PC-3 (cell line): Measurements from ENCODE around the gene CYTH4. TPM values are rescaled to one million over a fixed set of nuclear protein-coding genes. Genes with fewer than 3 reads are reported as not detected.
"Not testable (repeated sequence)": the region's sequence is repeated elsewhere in the genome, so short reads cannot be mapped to it uniquely, and the experiment has no call there.

Experiments used
- ATAC-seq: fragments of 200-7000 bp; cut with Tn5 transposase; 2 replicates; pipeline ENCODE4 v1.9.1; 2020; ENCODE audit warnings: mild to moderate bottlenecking, moderate library complexity
- Bru-seq: library from RNA; stranded (reverse); fragments of 400-500 nt; gene quantifications from one replicate; lab custom pipeline; 2021; lab: Mats Ljungman, UMichigan
- BruChase-seq, 2 experiments: library from RNA; stranded (reverse); fragments of 400-500 nt; gene quantifications; one replicate each; lab custom pipeline; 2021; lab: Mats Ljungman, UMichigan
- BruUV-seq: library from RNA; stranded (reverse); fragments of 400-500 nt; replicated peaks from 2 replicates; lab custom pipeline; 2021; lab: Mats Ljungman, UMichigan
- CTCF ChIA-PET: fragments of 300-600 bp; sonication (Branson Sonifier 250); formaldehyde crosslinking; loops from one replicate; lab custom pipeline; 2022; ENCODE audit warnings: antibody characterized with exemption; lab: Charles Lee
- POLR2A ChIA-PET: fragments of 300-600 bp; sonication (Branson Sonifier 250); formaldehyde crosslinking; loops from one replicate; lab custom pipeline; 2022; ENCODE audit warnings: antibody characterized with exemption; ENCODE audit not compliant: unreplicated experiment; lab: Charles Lee
- DNase-seq: peaks from one replicate; pipeline ENCODE4 v3.0.0-alpha.2; 2015
- H2AFZ ChIP-seq: fragments of 300-600 bp; sonication (generic); 2 replicates; pipeline ENCODE4 v1.6.0; 2016; ENCODE audit warnings: antibody characterized with exemption, low read length
- H3F3A ChIP-seq: fragments of 300-600 bp; sonication (generic); one replicate; pipeline ENCODE4 v1.6.0; 2017; ENCODE audit warnings: antibody characterized with exemption, low read length, control low read depth, mild to moderate bottlenecking; ENCODE audit not compliant: unreplicated experiment
- H3K27ac ChIP-seq: fragments of 300-600 bp; sonication (generic); 2 replicates; pipeline ENCODE4 v1.5.1; 2016; ENCODE audit warnings: mild to moderate bottlenecking, low read length
- H3K27me3 ChIP-seq: fragments of 300-600 bp; sonication (generic); 2 replicates; pipeline ENCODE4 v1.6.1; 2016; ENCODE audit warnings: low read length, mixed read lengths
- H3K36me3 ChIP-seq: fragments of 300-600 bp; sonication (generic); 2 replicates; pipeline ENCODE4 v1.6.1; 2016; ENCODE audit warnings: low read depth, mixed run types, low read length, mixed read lengths
- H3K4me1 ChIP-seq: fragments of 300-600 bp; sonication (generic); 2 replicates; pipeline ENCODE4 v1.5.1; 2016; ENCODE audit warnings: low read length; ENCODE audit not compliant: insufficient read depth
- H3K4me2 ChIP-seq: fragments of 300-600 bp; sonication (generic); 2 replicates; pipeline ENCODE4 v1.6.0; 2016; ENCODE audit warnings: low read length
- H3K4me3 ChIP-seq: fragments of 300-600 bp; sonication (generic); 2 replicates; pipeline ENCODE4 v1.5.1; 2016; ENCODE audit warnings: mild to moderate bottlenecking, low read length, mixed read lengths
- H3K79me2 ChIP-seq: fragments of 300-600 bp; sonication (generic); 2 replicates; pipeline ENCODE4 v1.6.1; 2017; ENCODE audit warnings: low read length, mixed read lengths
- H3K9ac ChIP-seq: fragments of 300-600 bp; sonication (generic); 2 replicates; pipeline ENCODE4 v1.6.0; 2016; ENCODE audit warnings: mild to moderate bottlenecking, low read length
- H3K9me2 ChIP-seq: fragments of 300-600 bp; sonication (generic); replicated peaks from 2 replicates; pipeline ENCODE4 v1.6.1; 2016; ENCODE audit warnings: mixed run types, low read length, mixed read lengths
- H3K9me3 ChIP-seq: fragments of 300-600 bp; sonication (generic); 2 replicates; pipeline ENCODE4 v1.6.1; 2016; ENCODE audit warnings: low read length, mixed read lengths
- H4K20me1 ChIP-seq: fragments of 300-600 bp; sonication (generic); 2 replicates; pipeline ENCODE4 v1.6.1; 2016; ENCODE audit warnings: low read length, mixed read lengths
- EZH2 ChIP-seq: fragments of 300-600 bp; sonication (generic); IDR thresholded peaks from one replicate; pipeline ENCODE4 v1.6.1; 2017; ENCODE audit warnings: antibody characterized with exemption, mild to moderate bottlenecking, low read length; ENCODE audit not compliant: unreplicated experiment
- EZH2phosphoT487 ChIP-seq: fragments of 300-600 bp; sonication (generic); IDR thresholded peaks from 2 replicates; pipeline ENCODE4 v1.6.1; 2018; ENCODE audit warnings: mild to moderate bottlenecking, antibody characterized with exemption, low read length, borderline replicate concordance
- intact Hi-C: fragments of 100-400 bp; cut with micrococcal nuclease; formaldehyde crosslinking; loops from 2 replicates; pipeline ENCODE4 v1.9.0; 2023
- long read RNA-seq: library from polyadenylated mRNA; unstranded; transcript quantifications from one replicate; pipeline ENCODE4 v2.0.0, GENCODE V29; 2021; ENCODE audit not compliant: unreplicated experiment
- total RNA-seq: library from RNA; depleted of rRNA; stranded (reverse); fragments of >200 nt; gene quantifications from 2 replicates; pipeline ENCODE4 v1.2.3, GENCODE V29; 2014; rRNA removed
- TF ChIP-seq, protein P1 (sequence below): fragments of 300-600 bp; sonication (generic); conservative IDR thresholded peaks from 2 replicates; pipeline ENCODE4 v1.5.1; 2017; ENCODE audit warnings: antibody characterized with exemption, low read depth, mild to moderate bottlenecking, low read length

Gene CYTH4, protein sequence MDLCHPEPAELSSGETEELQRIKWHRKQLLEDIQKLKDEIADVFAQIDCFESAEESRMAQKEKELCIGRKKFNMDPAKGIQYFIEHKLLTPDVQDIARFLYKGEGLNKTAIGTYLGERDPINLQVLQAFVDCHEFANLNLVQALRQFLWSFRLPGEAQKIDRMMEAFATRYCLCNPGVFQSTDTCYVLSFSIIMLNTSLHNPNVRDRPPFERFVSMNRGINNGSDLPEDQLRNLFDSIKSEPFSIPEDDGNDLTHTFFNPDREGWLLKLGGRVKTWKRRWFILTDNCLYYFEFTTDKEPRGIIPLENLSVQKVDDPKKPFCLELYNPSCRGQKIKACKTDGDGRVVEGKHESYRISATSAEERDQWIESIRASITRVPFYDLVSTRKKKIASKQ
- 1.9 and 4.6 TPM in 2 replicates for total RNA-seq
- percentile 25 among the genes with signal in this experiment for Bru-seq, nascent RNA
- BruChase-seq, experiment 1, labeled RNA remaining after a 6-hour chase = percentile 20 among the genes with signal in this experiment
- percentile 20 among the genes with signal in this experiment for BruChase-seq, experiment 2, labeled RNA remaining after a 2-hour chase
- long read RNA-seq, partial matches to known transcripts = 0 of 2 reads
- long read RNA-seq, other reads (novel, unspliced or antisense) = 2 of 2 reads

DNA sequence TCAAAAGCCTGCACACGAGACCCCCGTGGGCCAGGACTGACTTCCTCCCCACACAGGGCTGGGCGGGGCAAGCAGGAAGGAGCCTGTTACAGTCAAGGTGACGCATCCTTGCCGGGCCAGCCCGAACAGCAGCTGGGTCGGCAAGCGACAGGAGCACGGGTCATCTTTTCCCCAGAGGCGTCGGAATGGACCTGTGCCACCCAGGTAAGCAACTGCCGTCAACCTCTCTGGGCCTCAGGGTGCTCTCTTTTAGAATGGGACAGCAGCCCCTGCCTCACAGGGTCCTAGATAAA lies at the start of gene CYTH4:
Gene CYTH4, plus strand, starts transcription at position 124 of the 293 bp plus-strand sequence. Its CDS starts 62 bp downstream, at position 186.
- ATAC-seq (peak; percentile 98), DNase-seq (peak; percentile 58)
- no peak within 1 kb of the TSS for H3K27ac ChIP-seq
- peak within 1 kb of the TSS; percentile 60 for H2AFZ ChIP-seq
- H3K27me3 ChIP-seq = no peaks in the 10 kb centered on the region
- no peaks in the 10 kb centered on the region for H3K9me2 ChIP-seq
- ChIA-PET POLR2A (no interaction called here), CTCF (no interaction called here)
- no peaks in the 10 kb centered on the region for H3K79me2 ChIP-seq
- peak within 1 kb of the TSS; percentile 72 for H3K4me2 ChIP-seq
- peak within 1 kb of the TSS; percentile 47 for H3K4me3 ChIP-seq
- TF ChIP-seq EZH2phosphoT487 (no peak), EZH2 (no peak)
- TF ChIP-seq, protein P1, sequence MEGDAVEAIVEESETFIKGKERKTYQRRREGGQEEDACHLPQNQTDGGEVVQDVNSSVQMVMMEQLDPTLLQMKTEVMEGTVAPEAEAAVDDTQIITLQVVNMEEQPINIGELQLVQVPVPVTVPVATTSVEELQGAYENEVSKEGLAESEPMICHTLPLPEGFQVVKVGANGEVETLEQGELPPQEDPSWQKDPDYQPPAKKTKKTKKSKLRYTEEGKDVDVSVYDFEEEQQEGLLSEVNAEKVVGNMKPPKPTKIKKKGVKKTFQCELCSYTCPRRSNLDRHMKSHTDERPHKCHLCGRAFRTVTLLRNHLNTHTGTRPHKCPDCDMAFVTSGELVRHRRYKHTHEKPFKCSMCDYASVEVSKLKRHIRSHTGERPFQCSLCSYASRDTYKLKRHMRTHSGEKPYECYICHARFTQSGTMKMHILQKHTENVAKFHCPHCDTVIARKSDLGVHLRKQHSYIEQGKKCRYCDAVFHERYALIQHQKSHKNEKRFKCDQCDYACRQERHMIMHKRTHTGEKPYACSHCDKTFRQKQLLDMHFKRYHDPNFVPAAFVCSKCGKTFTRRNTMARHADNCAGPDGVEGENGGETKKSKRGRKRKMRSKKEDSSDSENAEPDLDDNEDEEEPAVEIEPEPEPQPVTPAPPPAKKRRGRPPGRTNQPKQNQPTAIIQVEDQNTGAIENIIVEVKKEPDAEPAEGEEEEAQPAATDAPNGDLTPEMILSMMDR = no peak
- H3K9me3 ChIP-seq = no peaks in the 10 kb centered on the region
- H4K20me1 ChIP-seq = no peaks in the 10 kb centered on the region
- H3K36me3 ChIP-seq = no peaks in the 10 kb centered on the region
- intact Hi-C loops = no loop called here
- H3K9ac ChIP-seq = no peak within 1 kb of the TSS
- no TSS peak for BruUV-seq
- H3K4me1 ChIP-seq = peaks cover 11% of the 10 kb centered on the region
- H3F3A ChIP-seq = no peaks in the 10 kb centered on the region

DNA sequence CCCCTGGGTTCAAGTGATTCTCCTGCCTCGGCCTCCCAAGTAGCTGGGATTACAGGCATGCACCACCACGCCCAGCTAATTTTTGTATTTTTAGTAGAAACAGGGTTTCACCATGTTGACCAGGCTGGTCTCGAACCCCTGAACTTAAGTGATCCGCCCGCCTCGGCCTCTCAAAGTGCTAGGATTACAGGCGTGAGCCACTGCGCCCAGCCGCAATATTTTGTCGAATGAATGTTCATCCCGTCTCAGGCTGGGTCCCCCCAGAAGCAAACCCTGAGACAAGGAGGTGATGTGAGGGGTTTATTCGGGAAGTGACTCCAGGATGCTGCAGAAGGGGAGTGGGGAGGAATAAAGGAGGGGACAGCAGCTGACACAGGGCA lies 48.9 kb upstream of the CYTH4 start:
- peaks cover 28% of the 10 kb centered on the region for H3K4me1 ChIP-seq
- H3K9me3 ChIP-seq, ATAC-seq, H3K27ac ChIP-seq, POLR2A ChIA-PET, H3K36me3 ChIP-seq, intact Hi-C loops, CTCF ChIA-PET, DNase-seq, H2AFZ ChIP-seq, H3K9ac ChIP-seq, H3K27me3 ChIP-seq, H3K9me2 ChIP-seq, H3K79me2 ChIP-seq, H3K4me3 ChIP-seq, H3K4me2 ChIP-seq, BruUV-seq, H3F3A ChIP-seq, H4K20me1 ChIP-seq: not testable (repeated sequence)

DNA sequence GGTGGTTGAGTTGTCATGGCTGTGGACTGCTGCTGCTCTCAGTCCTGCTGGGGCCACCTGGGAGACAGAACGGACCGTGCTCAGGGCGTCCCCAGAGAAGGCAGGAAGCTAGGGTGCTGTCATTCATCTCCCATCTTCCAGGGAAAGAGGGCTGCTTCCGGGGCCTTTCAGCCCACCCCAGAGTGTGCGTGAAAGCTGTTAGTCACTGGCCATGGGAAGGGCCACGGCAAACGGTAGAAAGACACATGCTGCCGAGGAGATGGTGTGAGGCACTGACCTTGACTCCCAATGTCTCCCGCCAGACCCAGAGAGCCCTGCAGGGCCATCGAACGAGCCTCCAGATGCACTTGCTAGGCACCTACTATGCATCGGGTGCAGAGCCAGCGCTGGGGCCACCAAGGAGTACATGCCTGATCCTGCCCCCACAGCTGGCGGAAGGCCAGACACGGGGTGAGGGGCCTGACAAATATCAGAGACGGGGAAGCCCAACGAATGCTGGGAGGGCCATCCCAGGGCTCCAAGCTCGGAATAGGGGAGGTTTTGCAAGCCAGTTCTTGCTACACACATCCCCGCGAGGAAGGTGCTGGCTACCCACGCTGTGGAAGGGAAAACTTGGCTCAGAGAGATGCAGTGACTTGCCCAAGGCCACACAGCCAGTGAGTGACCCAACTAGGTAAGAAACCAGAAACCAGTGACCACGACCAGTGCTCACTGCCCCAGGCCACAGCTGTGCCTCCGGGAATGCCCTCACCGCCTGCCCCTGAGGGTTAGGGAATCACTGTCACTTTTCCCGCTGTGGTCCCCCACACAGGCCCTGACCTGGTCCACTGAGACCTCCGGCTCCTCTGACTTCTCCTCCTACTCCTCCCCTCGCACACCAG lies 48.3 kb upstream of the CYTH4 start:
- POLR2A ChIA-PET = no interaction called here
- no peaks in the 10 kb centered on the region for H3K27me3 ChIP-seq
- H3K9ac ChIP-seq = no peak overlapping the region
- no peaks in the 10 kb centered on the region for H3K9me3 ChIP-seq
- CTCF ChIA-PET = no interaction called here
- TF ChIP-seq EZH2phosphoT487 (no peak), EZH2 (no peak)
- TF ChIP-seq, protein P1 = no peak
- H3F3A ChIP-seq = no peaks in the 10 kb centered on the region
- DNase-seq (no peak), ATAC-seq (no peak)
- H3K4me3 ChIP-seq = no peak overlapping the region
- no peak overlapping the region for H3K4me2 ChIP-seq
- no peak overlapping the region for H3K27ac ChIP-seq
- H2AFZ ChIP-seq = no peak overlapping the region
- no TSS peak for BruUV-seq
- no peaks in the 10 kb centered on the region for H3K9me2 ChIP-seq
- H3K36me3 ChIP-seq = peaks cover 5% of the 10 kb centered on the region; the same call in 1 of the 2 replicates
- peaks cover 22% of the 10 kb centered on the region for H3K4me1 ChIP-seq
- no peaks in the 10 kb centered on the region for H3K79me2 ChIP-seq
- intact Hi-C loops = no loop called here
- no peaks in the 10 kb centered on the region for H4K20me1 ChIP-seq
